ENCODE measurements around the gene CYS1. TPM values are rescaled to one million over a fixed set of nuclear protein-coding genes. Genes with fewer than 3 reads are reported as not detected.
A peak's percentile ranks its signal among the peaks of the same experiment; 100 is the strongest.
"Not testable (repeated sequence)": the region's sequence is repeated elsewhere in the genome, so short reads cannot be mapped to it uniquely, and the experiment has no call there.

The CYS1 gene
- total RNA-seq, 1 donor from 2014 or later = 7.3 TPM

GRCh38 chr2:10031886-10032745 is 48.1 kb downstream of the CYS1 start:
- Mint-ChIP-seq H3K4me3 (ENCODE audit: unreplicated experiment) (no peak overlapping the region), H3K36me3 (ENCODE audit: low read depth, unreplicated experiment) (no peaks in the 10 kb centered on the region), H3K9me3 (ENCODE audit: unreplicated experiment) (no peaks in the 10 kb centered on the region), H3K4me1 (ENCODE audit: unreplicated experiment) (peaks cover 6% of the 10 kb centered on the region), H3K27me3 (ENCODE audit: unreplicated experiment) (peaks cover 7% of the 10 kb centered on the region), H3K27ac (ENCODE audit: unreplicated experiment) (no peak overlapping the region)
- TF ChIP-seq CTCF (IDR thresholded peaks at IDR 0.05; ENCODE audit: unreplicated experiment) = no peak
- no peak for DNase-seq (ENCODE audit: low spot score)

GRCh38 chr2:10030798-10031197 is 49.4 kb downstream of the CYS1 start:
- not testable (repeated sequence) for DNase-seq (ENCODE audit: low spot score); H3K4me1 Mint-ChIP-seq (ENCODE audit: unreplicated experiment); H3K9me3 Mint-ChIP-seq (ENCODE audit: unreplicated experiment); H3K4me3 Mint-ChIP-seq (ENCODE audit: unreplicated experiment); H3K36me3 Mint-ChIP-seq (ENCODE audit: low read depth, unreplicated experiment); H3K27ac Mint-ChIP-seq (ENCODE audit: unreplicated experiment); H3K27me3 Mint-ChIP-seq (ENCODE audit: unreplicated experiment)

GRCh38 chr2:10030311-10030736 is 49.9 kb downstream of the CYS1 start:
- Mint-ChIP-seq H3K9me3 (ENCODE audit: unreplicated experiment) (no peaks in the 10 kb centered on the region), H3K4me3 (ENCODE audit: unreplicated experiment) (no peak overlapping the region), H3K4me1 (ENCODE audit: unreplicated experiment) (peaks cover 6% of the 10 kb centered on the region), H3K36me3 (ENCODE audit: low read depth, unreplicated experiment) (peaks cover 4% of the 10 kb centered on the region), H3K27me3 (ENCODE audit: unreplicated experiment) (peaks cover 5% of the 10 kb centered on the region), H3K27ac (ENCODE audit: unreplicated experiment) (peak overlapping the region; percentile 57)
- DNase-seq (ENCODE audit: low spot score) = no peak
- no peak for TF ChIP-seq CTCF (IDR thresholded peaks at IDR 0.05; ENCODE audit: unreplicated experiment)

- Mint-ChIP-seq H3K36me3 (ENCODE audit: low read depth, unreplicated experiment) (peaks cover 5% of the 10 kb centered on the region), H3K9me3 (ENCODE audit: unreplicated experiment) (no peaks in the 10 kb centered on the region), H3K4me3 (ENCODE audit: unreplicated experiment) (no peak overlapping the region), H3K27me3 (ENCODE audit: unreplicated experiment) (peaks cover 5% of the 10 kb centered on the region), H3K4me1 (ENCODE audit: unreplicated experiment) (peaks cover 6% of the 10 kb centered on the region), H3K27ac (ENCODE audit: unreplicated experiment) (peak overlapping the region; percentile 48)
- TF ChIP-seq CTCF (IDR thresholded peaks at IDR 0.05; ENCODE audit: unreplicated experiment) = no peak
- DNase-seq (ENCODE audit: low spot score) = no peak
These were observed 50.4 kb downstream of the CYS1 start for GRCh38 chr2:10029875-10030223.

- peak overlapping the region; percentile 48 for H3K27ac Mint-ChIP-seq (ENCODE audit: unreplicated experiment)
- DNase-seq (ENCODE audit: low spot score) = peak; percentile 43
- no peaks in the 10 kb centered on the region for H3K9me3 Mint-ChIP-seq (ENCODE audit: unreplicated experiment)
- H3K36me3 Mint-ChIP-seq (ENCODE audit: low read depth, unreplicated experiment) = peaks cover 5% of the 10 kb centered on the region
- peaks cover 6% of the 10 kb centered on the region for H3K4me1 Mint-ChIP-seq (ENCODE audit: unreplicated experiment)
- no peak for TF ChIP-seq CTCF (IDR thresholded peaks at IDR 0.05; ENCODE audit: unreplicated experiment)
- peaks cover 5% of the 10 kb centered on the region for H3K27me3 Mint-ChIP-seq (ENCODE audit: unreplicated experiment)
- no peak overlapping the region for H3K4me3 Mint-ChIP-seq (ENCODE audit: unreplicated experiment)
These were observed 51.0 kb downstream of the CYS1 start for GRCh38 chr2:10028988-10029874.

Data from endothelial cell (in vitro differentiated cells).